ENCODE measurements around the gene NUDT19. TPM values are rescaled to one million over a fixed set of nuclear protein-coding genes. Genes with fewer than 3 reads are reported as not detected.
"Not testable (repeated sequence)": the region's sequence is repeated elsewhere in the genome, so short reads cannot be mapped to it uniquely, and the experiment has no call there.

NUDT19 gene
- total RNA-seq, 1 donor from 2014 or later: 13.2 TPM

- peak; percentile 22 for DNase-seq (ENCODE audit: low spot score, unreplicated experiment)
- Mint-ChIP-seq H3K4me3 (ENCODE audit: low read depth) (peak overlapping the region; percentile 45), H3K9me3 (ENCODE audit: low read depth) (peaks cover 17% of the 10 kb centered on the region), H3K4me1 (ENCODE audit: low read depth) (peaks cover 25% of the 10 kb centered on the region), H3K36me3 (ENCODE audit: insufficient read depth) (peaks cover 55% of the 10 kb centered on the region), H3K27ac (peak overlapping the region; percentile 92), H3K27me3 (peaks cover 22% of the 10 kb centered on the region)
- no peak for TF ChIP-seq CTCF (IDR thresholded peaks at IDR 0.05; ENCODE audit: unreplicated experiment)
Measured at GRCh38 chr19:32702010-32702409, 10.4 kb downstream of the NUDT19 start.

GRCh38 chr19:32704006-32704405, 12.4 kb downstream of the NUDT19 start:
- H3K4me3 Mint-ChIP-seq (ENCODE audit: low read depth); DNase-seq (ENCODE audit: low spot score, unreplicated experiment): not testable (repeated sequence)
- peaks cover 13% of the 10 kb centered on the region for H3K9me3 Mint-ChIP-seq (ENCODE audit: low read depth)
- peak overlapping the region; percentile 79 for H3K27ac Mint-ChIP-seq
- peaks cover 46% of the 10 kb centered on the region for H3K36me3 Mint-ChIP-seq (ENCODE audit: insufficient read depth)
- peaks cover 23% of the 10 kb centered on the region for H3K4me1 Mint-ChIP-seq (ENCODE audit: low read depth)
- peaks cover 13% of the 10 kb centered on the region for H3K27me3 Mint-ChIP-seq

GRCh38 chr19:32708457-32708856, 16.8 kb downstream of the NUDT19 start:
- Mint-ChIP-seq H3K9me3 (ENCODE audit: low read depth) (peaks cover 11% of the 10 kb centered on the region), H3K4me1 (ENCODE audit: low read depth) (peaks cover 8% of the 10 kb centered on the region), H3K36me3 (ENCODE audit: insufficient read depth) (peaks cover 41% of the 10 kb centered on the region), H3K27me3 (peaks cover 13% of the 10 kb centered on the region), H3K4me3 (ENCODE audit: low read depth) (no peak overlapping the region), H3K27ac (peak overlapping the region; percentile 62)
- no peak for TF ChIP-seq CTCF (IDR thresholded peaks at IDR 0.05; ENCODE audit: unreplicated experiment)
- no peak for DNase-seq (ENCODE audit: low spot score, unreplicated experiment)

GRCh38 chr19:32709032-32709431, 17.4 kb downstream of the NUDT19 start:
- no peak for DNase-seq (ENCODE audit: low spot score, unreplicated experiment)
- TF ChIP-seq CTCF (IDR thresholded peaks at IDR 0.05; ENCODE audit: unreplicated experiment): no peak
- Mint-ChIP-seq H3K9me3 (ENCODE audit: low read depth) (peaks cover 8% of the 10 kb centered on the region), H3K4me1 (ENCODE audit: low read depth) (peaks cover 8% of the 10 kb centered on the region), H3K4me3 (ENCODE audit: low read depth) (no peak overlapping the region), H3K36me3 (ENCODE audit: insufficient read depth) (peaks cover 38% of the 10 kb centered on the region), H3K27ac (no peak overlapping the region), H3K27me3 (peaks cover 13% of the 10 kb centered on the region)

GRCh38 chr19:32711747-32712146, 20.1 kb downstream of the NUDT19 start:
- Mint-ChIP-seq H3K4me1 (ENCODE audit: low read depth) (peaks cover 5% of the 10 kb centered on the region), H3K36me3 (ENCODE audit: insufficient read depth) (peaks cover 32% of the 10 kb centered on the region), H3K27ac (no peak overlapping the region), H3K4me3 (ENCODE audit: low read depth) (no peak overlapping the region), H3K9me3 (ENCODE audit: low read depth) (peaks cover 1% of the 10 kb centered on the region), H3K27me3 (peaks cover 11% of the 10 kb centered on the region)
- DNase-seq (ENCODE audit: low spot score, unreplicated experiment): no peak
- no peak for TF ChIP-seq CTCF (IDR thresholded peaks at IDR 0.05; ENCODE audit: unreplicated experiment)

- peaks cover 17% of the 10 kb centered on the region for H3K36me3 Mint-ChIP-seq (ENCODE audit: insufficient read depth)
- H3K9me3 Mint-ChIP-seq (ENCODE audit: low read depth); H3K27ac Mint-ChIP-seq; H3K27me3 Mint-ChIP-seq; H3K4me1 Mint-ChIP-seq (ENCODE audit: low read depth); H3K4me3 Mint-ChIP-seq (ENCODE audit: low read depth); DNase-seq (ENCODE audit: low spot score, unreplicated experiment): not testable (repeated sequence)
Measured at GRCh38 chr19:32716203-32716602, 24.6 kb downstream of the NUDT19 start.
